GM18508 (cell line): ENCODE data around the gene PPP4R1.

Source experiments
- ATAC-seq: cut with Tn5 transposase; IDR thresholded peaks from one replicate; pipeline ENCODE4 v1.9.1; 2021; ENCODE audit warnings: moderate number of reproducible peaks; ENCODE audit not compliant: insufficient read depth, unreplicated experiment

PPP4R1 gene

GRCh38 chr18:9519399-9519798, 95.0 kb downstream of the PPP4R1 start:
- ATAC-seq: no peak

DNA sequence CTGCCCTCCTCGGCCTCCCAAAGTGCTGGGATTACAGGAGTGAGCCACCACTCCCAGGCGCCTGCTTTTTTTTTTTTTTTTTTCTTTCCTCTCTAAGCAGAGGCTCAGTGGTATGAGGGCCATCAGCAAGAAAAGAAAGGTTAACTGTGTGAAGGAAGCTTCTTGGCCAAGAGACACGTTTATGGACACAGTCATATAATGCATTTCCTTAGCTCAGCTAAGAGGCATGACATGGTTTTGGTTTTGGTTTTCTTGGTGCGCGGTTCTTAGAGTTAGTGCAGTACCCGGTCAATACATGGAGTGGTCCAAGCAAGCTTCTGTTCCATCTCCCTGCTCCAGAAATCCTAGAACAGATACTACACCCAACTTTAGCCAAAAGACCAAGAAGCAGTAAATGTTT, 96.5 kb downstream of the PPP4R1 start:
- ATAC-seq: no peak

DNA sequence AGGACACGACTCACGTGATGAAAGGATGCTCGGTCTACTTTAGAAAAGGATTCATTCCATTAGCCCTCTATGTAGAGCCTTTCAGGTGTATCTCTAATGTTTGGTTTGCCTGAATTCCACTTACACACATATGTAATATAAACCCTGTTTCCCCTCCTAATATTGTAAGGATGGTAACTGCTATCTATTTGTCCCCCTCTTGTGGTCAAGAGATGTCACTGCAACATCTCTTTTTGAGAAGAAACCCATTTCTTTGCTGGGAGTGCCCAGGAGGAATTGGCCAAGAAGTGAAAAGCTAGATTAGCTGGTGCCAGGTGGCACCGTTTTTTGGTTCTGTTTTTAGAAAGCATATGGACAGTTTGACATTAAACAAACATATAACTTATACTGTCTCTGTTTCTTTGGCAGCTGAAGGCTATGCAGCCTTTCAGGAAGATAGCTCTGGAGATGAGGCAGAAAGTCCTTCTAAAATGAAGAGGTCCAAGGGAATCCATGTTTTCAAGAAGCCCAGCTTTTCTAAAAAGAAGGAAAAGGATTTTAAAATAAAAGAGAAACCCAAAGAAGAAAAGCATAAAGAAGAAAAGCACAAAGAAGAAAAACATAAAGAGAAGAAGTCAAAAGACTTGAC, 97.8 kb downstream of the PPP4R1 start:
- no peak for ATAC-seq

- ATAC-seq: no peak
These were observed 100.3 kb downstream of the PPP4R1 start for GRCh38 chr18:9513971-9514512.

DNA sequence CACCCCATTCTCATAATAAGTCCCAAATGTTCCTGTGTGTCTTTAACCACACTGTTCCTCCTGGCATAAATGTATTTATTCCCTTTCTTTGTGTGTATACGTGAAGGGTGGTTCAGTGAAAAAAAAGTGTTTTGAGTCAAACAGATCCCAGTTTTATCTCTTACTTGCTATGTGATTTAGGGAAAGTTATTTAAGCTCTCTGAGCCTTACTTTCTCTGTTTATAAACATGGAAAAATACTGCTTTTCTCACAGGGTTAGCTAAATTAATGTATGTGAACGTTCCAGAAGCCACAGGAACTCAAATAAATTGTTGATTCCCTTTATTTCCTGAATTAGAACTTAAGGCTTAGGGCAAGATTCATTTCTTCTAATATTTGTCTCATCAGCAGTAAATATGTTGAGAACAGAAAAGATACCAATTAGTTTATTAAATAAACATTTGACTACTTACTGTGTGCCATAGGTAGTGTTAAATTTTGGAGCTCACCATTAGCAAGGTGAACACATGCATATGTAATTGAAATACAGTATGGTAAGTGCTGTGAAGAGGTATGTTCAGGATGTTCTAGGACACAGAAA, 105.8 kb downstream of the PPP4R1 start:
- no peak for ATAC-seq

DNA sequence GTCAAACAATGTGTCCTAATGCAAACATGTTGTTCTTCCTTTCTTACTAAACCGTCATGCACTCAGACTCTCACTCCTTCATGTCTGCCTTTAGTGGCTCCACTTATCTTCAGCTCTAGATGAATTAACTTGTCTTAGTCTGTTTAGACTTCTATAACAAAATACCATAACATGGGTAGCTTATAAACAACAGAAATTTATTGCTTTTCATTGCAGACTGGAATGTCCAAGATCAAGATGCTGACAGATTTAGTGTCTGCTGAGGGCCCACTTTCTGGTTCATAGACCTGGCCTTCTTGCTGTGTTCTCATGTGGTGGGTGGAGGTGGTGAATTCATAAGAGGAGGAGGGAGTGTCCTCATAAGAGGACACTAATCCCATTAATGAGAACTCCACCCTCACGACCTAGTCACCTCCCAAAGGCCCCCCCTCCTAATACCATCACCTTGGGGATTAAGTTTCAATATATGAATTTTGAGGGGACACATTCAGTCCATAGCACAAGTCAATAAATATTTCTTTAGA, 106.7 kb downstream of the PPP4R1 start:
- ATAC-seq: no peak

DNA sequence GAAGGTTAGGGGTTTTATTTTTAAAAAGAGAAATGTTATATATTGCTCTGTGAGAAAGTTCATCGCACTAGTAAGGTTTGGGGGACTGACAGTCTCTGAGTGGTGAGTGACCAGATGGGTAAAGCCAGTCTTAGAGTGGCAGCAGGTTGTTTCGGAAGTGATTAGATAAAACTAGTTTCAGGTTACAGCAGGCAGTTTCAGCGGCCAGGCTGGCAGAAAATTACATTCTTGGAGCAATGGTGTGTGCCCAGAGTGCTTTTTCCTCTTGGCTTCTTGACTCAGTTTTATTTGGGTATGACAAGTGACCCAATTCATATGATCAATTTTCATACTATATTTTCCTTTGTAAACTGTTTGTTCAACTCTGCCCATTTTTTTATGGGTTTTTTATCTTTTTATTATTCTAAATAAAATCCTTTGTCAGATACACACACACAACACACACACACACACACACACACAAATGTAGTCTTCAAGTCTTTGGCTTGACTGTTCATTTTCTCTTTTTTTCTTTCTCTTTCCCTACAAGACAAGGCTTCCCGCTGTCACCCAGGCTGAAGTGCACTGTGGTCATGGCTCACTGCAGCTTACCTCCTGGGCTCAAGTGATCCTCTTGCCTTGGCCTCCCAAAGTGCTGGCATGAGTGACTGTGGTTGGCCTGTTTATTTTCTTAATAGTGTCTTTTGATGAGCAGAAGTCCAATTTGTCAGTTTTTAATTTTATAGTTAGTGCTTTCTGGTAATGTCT, 108.1 kb downstream of the PPP4R1 start:
- ATAC-seq: no peak
